ENCODE data around the gene SOWAHD. TPM values are rescaled to one million over a fixed set of nuclear protein-coding genes. Genes with fewer than 3 reads are reported as not detected.

SOWAHD gene
- 1 to 10 TPM in 3 of 8 experiments, under 1 TPM in 4, not detected in 1; 0.18 to 4.0 (median 0.87) TPM for total RNA-seq

DNA sequence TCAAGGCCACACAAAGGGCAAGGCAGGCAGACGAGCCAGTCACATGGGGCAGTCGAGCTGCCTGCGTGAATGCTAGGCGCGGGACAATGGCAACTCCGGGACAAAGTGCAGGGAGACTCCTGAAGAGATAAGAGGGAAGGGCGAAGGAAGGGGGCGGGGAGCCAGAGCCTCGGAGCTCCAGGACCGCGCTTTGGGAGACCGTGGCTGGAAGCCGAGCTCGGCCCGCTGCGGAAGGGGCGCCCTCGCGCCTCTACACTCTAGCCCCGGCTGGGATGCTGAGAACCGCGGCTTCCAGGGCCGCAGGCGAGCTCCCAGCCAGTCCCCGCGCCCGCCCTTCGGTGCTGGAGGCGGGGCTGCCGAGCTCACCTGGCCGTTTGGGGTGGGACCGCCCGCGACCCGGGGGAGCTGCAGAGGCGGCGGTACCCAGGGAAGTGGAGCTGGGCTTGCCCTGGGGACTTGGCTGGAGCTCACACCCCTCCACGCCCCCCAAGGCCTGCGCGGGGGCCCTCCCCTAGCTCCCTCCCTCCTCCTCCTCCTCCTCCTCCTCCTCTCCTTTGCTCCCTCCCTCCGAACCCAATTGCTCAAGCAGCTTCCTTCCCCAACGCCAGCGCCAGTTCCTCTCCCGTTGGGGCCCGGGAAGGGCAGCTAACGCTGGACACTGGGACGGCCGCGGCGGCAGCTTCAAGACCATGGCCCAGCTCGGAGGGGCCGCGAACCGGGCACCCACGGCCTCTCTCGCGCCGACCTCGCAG is at the start of gene SOWAHD:
TSS of gene SOWAHD (plus strand) at position 610 of the 752 bp plus-strand sequence. CDS start at position 690, 80 bp downstream.
- peak; percentile 22 to 71 (median 64) for ATAC-seq (replicated peaks in 6 of 8)
- H3K27ac ChIP-seq = no peak within 1 kb of the TSS

GRCh38 chrX:119708936-119709335 is 49.5 kb upstream of the SOWAHD start:
- H3K27ac ChIP-seq = no peak overlapping the region
- peak in 1 of 8 experiments; percentile 46 for ATAC-seq (replicated peaks in 6 of 8)
- no peak overlapping the region for H3K4me3 ChIP-seq
- in situ Hi-C loops (cut with MboI; ENCODE audit: low pct_unique_long_range_greater_than_20kb in 2 of 9, low sequenced_read_pairs in 9 of 9, unreplicated experiment in 9 of 9) = no loop called here
- H3K4me1 ChIP-seq (replicated peaks in 1 of 2) = no peaks in the 10 kb centered on the region
- 57 to 100% (median 76%) methylated on average over 1 to 2 of the region's 2 CpGs; no CpG with 5 or more reads in 5 of the 10 experiments for WGBS, 10 experiments

More for the DNA sequence above, at the start of gene SOWAHD:
- H3K4me3 ChIP-seq = peak within 1 kb of the TSS; percentile 24 to 34 (median 32)
- H3K4me1 ChIP-seq (replicated peaks in 1 of 2) = peaks cover 6 to 16% of the 10 kb centered on the region in 2 donors
- WGBS, 10 experiments = 17 to 20% methylated on average over 1 to 3 of the region's 59 CpGs; no CpG with 5 or more reads in 8 of the 10 experiments
- in situ Hi-C loops (cut with MboI; ENCODE audit: low pct_unique_long_range_greater_than_20kb in 2 of 9, low sequenced_read_pairs in 9 of 9, unreplicated experiment in 9 of 9) = no loop called here

DNA sequence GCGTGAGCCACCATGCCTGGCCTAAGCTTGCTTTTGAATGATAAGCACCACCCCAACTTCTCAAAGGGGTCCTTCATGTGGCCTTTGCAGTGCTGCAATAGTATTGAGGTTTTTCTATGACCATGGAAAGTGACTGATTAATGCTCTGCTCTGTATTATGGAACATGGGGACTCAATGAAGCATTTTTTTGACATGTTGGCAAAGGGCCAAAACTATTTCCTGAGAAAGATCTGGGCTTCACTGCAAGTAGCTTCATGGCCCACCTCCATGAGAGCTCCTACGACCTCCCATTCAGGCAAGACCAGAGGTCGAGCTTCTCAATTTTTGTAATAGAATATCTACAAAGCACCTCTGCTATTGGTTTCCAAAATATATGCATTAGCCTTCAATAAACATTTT is 48.8 kb upstream of the SOWAHD start:
- WGBS, 10 experiments = 56 to 100% (median 67%) methylated on average over 1 to 3 of the region's 3 CpGs; no CpG with 5 or more reads in 7 of the 10 experiments
- H3K27ac ChIP-seq = no peak overlapping the region
- no peaks in the 10 kb centered on the region for H3K4me1 ChIP-seq (replicated peaks in 1 of 2)
- H3K4me3 ChIP-seq = no peak overlapping the region
- in situ Hi-C loops (cut with MboI; ENCODE audit: low pct_unique_long_range_greater_than_20kb in 2 of 9, low sequenced_read_pairs in 9 of 9, unreplicated experiment in 9 of 9) = no loop called here
- no peak for ATAC-seq (replicated peaks in 6 of 8)

DNA sequence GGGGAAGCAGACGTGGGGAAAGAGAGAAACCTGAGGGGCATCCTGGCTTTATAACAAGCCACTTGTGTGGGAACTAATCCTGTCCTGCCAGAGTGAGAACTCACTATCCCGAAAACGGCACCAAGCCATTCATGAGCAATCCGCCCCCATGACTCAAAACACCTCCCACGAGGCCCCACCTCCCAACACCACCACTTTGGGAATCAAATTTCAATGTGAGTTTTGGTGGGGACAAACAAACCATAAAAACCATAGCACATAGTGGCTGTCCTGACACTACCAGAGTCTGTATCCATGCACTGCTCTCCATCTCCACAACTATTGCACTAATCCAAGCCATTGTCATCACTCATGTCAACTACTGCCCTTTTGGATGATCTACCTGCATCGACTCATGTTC is 36.9 kb upstream of the SOWAHD start:
- no peaks in the 10 kb centered on the region for H3K4me1 ChIP-seq (replicated peaks in 1 of 2)
- no peak overlapping the region for H3K4me3 ChIP-seq
- WGBS, 10 experiments = 43% methylated on average over 1 of the region's 6 CpGs; no CpG with 5 or more reads in 9 of the 10 experiments
- H3K27ac ChIP-seq = no peak overlapping the region
- no peak for ATAC-seq (replicated peaks in 6 of 8)
- in situ Hi-C loops (cut with MboI; ENCODE audit: low pct_unique_long_range_greater_than_20kb in 2 of 9, low sequenced_read_pairs in 9 of 9, unreplicated experiment in 9 of 9) = no loop called here

DNA sequence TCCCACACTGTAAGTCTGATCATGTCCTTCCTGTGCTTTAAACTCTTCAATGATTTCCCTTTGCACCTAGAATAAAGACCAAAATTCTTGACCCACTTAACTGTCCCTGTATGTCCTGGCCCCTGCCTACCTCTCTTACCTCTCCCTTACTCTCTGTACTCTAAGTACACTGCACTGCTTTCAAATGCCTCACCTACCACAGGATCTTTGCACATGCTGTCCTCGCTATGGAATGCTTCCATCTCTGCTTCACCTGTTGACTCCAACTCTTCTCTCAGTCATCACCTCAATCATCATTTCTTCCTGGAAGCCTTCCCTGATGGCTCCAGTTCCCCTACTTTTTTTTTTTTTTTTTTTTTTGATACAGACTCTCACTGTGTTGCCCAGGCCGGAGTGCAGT is 36.5 kb upstream of the SOWAHD start:
- ATAC-seq (replicated peaks in 6 of 8) = no peak
- H3K4me3 ChIP-seq = no peak overlapping the region
- no peak overlapping the region for H3K27ac ChIP-seq
- in situ Hi-C loops (cut with MboI; ENCODE audit: low pct_unique_long_range_greater_than_20kb in 2 of 9, low sequenced_read_pairs in 9 of 9, unreplicated experiment in 9 of 9) = no loop called here
- WGBS, 10 experiments = 49 to 100% (median 100%) methylated on average over 1 to 2 of the region's 2 CpGs; no CpG with 5 or more reads in 5 of the 10 experiments
- H3K4me1 ChIP-seq (replicated peaks in 1 of 2) = no peaks in the 10 kb centered on the region

DNA sequence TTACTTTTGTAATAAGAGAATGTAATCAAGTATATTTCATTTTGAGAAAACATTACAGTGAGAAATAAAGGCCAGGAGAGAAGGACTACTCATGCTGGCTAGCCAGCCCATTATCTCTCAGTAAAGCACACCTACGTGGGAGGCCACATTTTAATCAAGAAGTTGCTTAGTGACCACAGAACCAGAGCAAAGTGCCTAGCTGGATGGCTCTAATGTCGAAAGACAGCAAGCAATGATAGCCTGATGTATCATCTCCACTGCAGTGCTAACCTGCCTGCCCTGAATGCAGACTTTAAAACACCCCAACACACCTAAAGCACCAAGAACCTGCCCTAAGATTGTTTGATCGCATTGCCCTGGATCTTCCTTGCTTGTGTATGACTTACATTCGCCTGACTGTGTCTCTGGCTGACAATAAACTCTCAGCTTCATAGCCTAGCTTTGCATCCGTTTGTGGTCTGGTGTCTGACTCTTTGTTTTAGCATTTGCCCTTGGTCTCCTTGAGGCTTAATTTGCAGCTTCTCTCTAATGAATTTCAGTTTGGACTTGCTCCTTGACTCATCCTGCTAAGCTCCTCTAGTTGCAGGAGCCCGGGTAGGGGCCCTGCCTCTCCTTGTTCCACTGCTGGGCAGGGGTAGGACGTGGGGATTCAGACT is 31.4 kb upstream of the SOWAHD start:
- WGBS, 10 experiments = 0 to 36% (median 13%) methylated on average over 1 to 6 of the region's 7 CpGs; no CpG with 5 or more reads in 6 of the 10 experiments
- ATAC-seq (replicated peaks in 6 of 8) = peak in 1 of 8 experiments; percentile 54
- no peaks in the 10 kb centered on the region for H3K4me1 ChIP-seq (replicated peaks in 1 of 2)
- H3K27ac ChIP-seq = no peak overlapping the region
- no peak overlapping the region for H3K4me3 ChIP-seq
- in situ Hi-C loops (cut with MboI; ENCODE audit: low pct_unique_long_range_greater_than_20kb in 2 of 9, low sequenced_read_pairs in 9 of 9, unreplicated experiment in 9 of 9) = loop anchor here in 1 of 9 experiments (25.0 kb wide), 1 partner anchor 215 kb away; no protein-coding TSS in a partner anchor

DNA sequence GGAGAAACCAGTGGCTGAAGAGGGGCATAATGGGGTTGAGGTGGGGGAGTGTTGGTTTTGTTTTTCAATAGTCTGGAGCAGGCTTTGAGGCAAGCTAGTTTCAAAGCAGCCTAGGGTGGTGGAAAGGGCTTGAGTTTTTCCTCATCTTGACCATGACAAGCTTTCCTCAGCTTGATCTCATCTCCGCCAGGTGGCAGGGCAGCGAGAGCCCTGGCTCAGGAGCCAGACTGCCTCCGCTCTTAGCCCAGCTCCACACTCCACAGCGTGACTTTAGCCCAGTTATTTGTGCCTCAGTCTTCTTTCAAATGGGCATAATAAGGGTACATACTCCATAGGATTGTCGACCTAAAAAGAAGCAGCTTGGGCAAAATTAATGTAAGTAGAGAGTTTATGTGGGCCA is 29.9 kb upstream of the SOWAHD start:
- Histone ChIP-seq H3K27ac (no peak overlapping the region), H3K4me3 (no peak overlapping the region), H3K4me1 (replicated peaks in 1 of 2) (no peaks in the 10 kb centered on the region)
- in situ Hi-C loops (cut with MboI; ENCODE audit: low pct_unique_long_range_greater_than_20kb in 2 of 9, low sequenced_read_pairs in 9 of 9, unreplicated experiment in 9 of 9) = loop anchor here in 1 of 9 experiments (25.0 kb wide), 1 partner anchor 216 kb away; no protein-coding TSS in a partner anchor
- ATAC-seq (replicated peaks in 6 of 8) = peak in 1 of 8 experiments; percentile 49
- WGBS, 10 experiments = 27 to 52% (median 44%) methylated on average over 2 to 4 of the region's 5 CpGs; no CpG with 5 or more reads in 7 of the 10 experiments

DNA sequence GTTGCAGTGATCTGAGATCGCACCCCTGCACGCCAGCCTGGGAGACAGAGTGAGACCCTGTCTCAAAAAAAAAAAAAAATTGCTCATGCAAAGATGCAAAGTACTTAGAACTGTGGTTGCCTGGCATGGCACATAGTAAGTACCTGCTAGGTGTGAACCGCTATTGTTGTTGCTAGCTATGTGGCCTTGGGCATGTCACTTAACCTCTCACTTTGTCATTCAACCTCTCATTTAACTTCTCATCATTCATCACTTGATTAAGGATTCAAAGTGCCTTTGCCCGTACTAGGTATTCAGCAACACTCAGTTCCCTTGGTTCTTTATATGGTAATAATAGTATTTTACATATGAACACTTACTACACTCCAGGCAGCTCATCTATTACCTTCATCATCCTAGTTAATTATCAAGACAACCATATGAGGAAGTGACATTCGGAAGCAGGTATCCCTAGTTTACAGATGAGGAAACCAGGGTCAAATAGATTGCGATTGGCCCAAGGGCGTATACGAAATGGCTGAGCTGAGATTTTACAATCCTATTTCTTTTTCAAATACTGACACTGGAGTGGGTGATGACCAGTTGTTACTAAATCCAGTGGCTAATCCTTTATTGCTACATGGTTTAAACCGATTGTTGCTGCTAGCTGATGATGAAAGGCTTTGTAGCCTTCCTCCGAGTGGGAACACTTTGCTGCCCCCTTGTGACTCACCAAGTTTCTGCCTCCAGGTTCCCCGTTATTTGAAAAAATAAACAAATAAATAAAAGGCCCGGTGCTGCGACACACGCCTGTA is 28.8 kb upstream of the SOWAHD start:
- H3K4me3 ChIP-seq = no peak overlapping the region
- in situ Hi-C loops (cut with MboI; ENCODE audit: low pct_unique_long_range_greater_than_20kb in 2 of 9, low sequenced_read_pairs in 9 of 9, unreplicated experiment in 9 of 9) = loop anchor here in 1 of 9 experiments (25.0 kb wide), 1 partner anchor 217 kb away; no protein-coding TSS in a partner anchor
- no peak overlapping the region for H3K27ac ChIP-seq
- 28 to 83% (median 35%) methylated on average over 2 to 9 of the region's 14 CpGs; no CpG with 5 or more reads in 7 of the 10 experiments for WGBS, 10 experiments
- peak in 3 of 8 experiments; percentile 54 to 70 (median 55) for ATAC-seq (replicated peaks in 6 of 8)
- H3K4me1 ChIP-seq (replicated peaks in 1 of 2) = no peaks in the 10 kb centered on the region

DNA sequence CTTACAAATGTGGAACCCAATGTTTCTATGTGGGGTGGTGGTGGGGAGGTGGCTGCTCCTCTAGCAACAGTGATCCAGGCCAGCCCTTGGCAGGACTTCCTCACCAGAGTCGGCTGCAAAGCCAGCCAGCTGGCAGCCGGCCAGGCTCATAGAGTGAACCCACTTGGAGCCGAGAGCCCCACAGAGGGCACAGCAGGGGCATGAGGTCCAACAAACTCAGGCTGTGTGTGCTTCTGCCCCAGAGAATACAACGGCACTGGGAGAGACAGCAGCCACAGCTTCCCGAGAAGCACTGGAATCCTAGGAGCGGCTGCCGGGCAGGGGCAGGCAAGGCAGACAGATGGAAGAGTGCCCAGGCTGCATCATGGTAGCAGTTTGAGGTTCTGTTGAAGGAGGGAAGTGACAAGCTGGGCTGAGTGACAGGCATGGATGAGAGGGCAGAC is 23.5 kb upstream of the SOWAHD start:
- H3K4me3 ChIP-seq = no peak overlapping the region
- WGBS, 10 experiments = 66% methylated on average over 4 of the region's 7 CpGs; no CpG with 5 or more reads in 9 of the 10 experiments
- no peak overlapping the region for H3K27ac ChIP-seq
- in situ Hi-C loops (cut with MboI; ENCODE audit: low pct_unique_long_range_greater_than_20kb in 2 of 9, low sequenced_read_pairs in 9 of 9, unreplicated experiment in 9 of 9) = loop anchor here in 1 of 9 experiments (25.0 kb wide), 1 partner anchor 223 kb away; no protein-coding TSS in a partner anchor
- no peaks in the 10 kb centered on the region for H3K4me1 ChIP-seq (replicated peaks in 1 of 2)
- peak in 1 of 8 experiments; percentile 16 for ATAC-seq (replicated peaks in 6 of 8)

DNA sequence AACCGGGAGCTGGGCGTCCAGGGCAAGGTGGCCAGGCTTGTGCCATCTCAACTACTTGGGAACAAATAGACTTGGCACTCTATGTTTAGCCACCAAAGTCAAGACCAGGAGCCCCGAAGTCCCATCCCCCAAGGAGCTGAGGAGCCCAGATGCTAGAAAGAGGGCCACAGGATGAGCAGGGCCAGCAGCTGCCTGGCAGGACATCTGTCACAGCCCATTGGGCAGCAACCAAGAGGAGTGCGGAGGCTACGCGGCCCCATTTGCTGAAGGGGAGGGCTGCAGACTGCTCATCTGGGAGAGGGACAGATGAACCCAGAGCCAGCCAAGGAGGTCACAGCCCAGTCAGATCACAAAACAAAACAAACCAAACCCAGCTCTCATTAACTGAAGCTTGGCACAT is 22.9 kb upstream of the SOWAHD start:
- in situ Hi-C loops (cut with MboI; ENCODE audit: low pct_unique_long_range_greater_than_20kb in 2 of 9, low sequenced_read_pairs in 9 of 9, unreplicated experiment in 9 of 9) = loop anchor here in 1 of 9 experiments (25.0 kb wide), 1 partner anchor 223 kb away; no protein-coding TSS in a partner anchor
- Histone ChIP-seq H3K27ac (no peak overlapping the region), H3K4me3 (no peak overlapping the region), H3K4me1 (replicated peaks in 1 of 2) (no peaks in the 10 kb centered on the region)
- peak in 1 of 8 experiments; percentile 21 for ATAC-seq (replicated peaks in 6 of 8)
- no CpG with 5 or more reads among the region's 6 CpGs for whole genome bisulfite sequencing, 10 experiments

GRCh38 chrX:119736206-119736764 is 22.1 kb upstream of the SOWAHD start:
- no peaks in the 10 kb centered on the region for H3K4me1 ChIP-seq (replicated peaks in 1 of 2)
- in situ Hi-C loops (cut with MboI; ENCODE audit: low pct_unique_long_range_greater_than_20kb in 2 of 9, low sequenced_read_pairs in 9 of 9, unreplicated experiment in 9 of 9) = loop anchor here in 1 of 9 experiments (25.0 kb wide), 1 partner anchor 224 kb away; no protein-coding TSS in a partner anchor
- H3K4me3 ChIP-seq = no peak overlapping the region
- no peak for ATAC-seq (replicated peaks in 6 of 8)
- no peak overlapping the region for H3K27ac ChIP-seq
- 33 to 80% (median 57%) methylated on average over 1 to 7 of the region's 12 CpGs; no CpG with 5 or more reads in 7 of the 10 experiments for WGBS, 10 experiments

- ATAC-seq (replicated peaks in 6 of 8) = peak in 4 of 8 experiments; percentile 27 to 57 (median 46)
- WGBS, 10 experiments = 40% methylated on average over 1 of the region's 5 CpGs; no CpG with 5 or more reads in 9 of the 10 experiments
- no peaks in the 10 kb centered on the region for H3K4me1 ChIP-seq (replicated peaks in 1 of 2)
- in situ Hi-C loops (cut with MboI; ENCODE audit: low pct_unique_long_range_greater_than_20kb in 2 of 9, low sequenced_read_pairs in 9 of 9, unreplicated experiment in 9 of 9) = loop anchor here in 1 of 9 experiments (25.0 kb wide), 1 partner anchor 226 kb away; no protein-coding TSS in a partner anchor
- H3K27ac ChIP-seq = no peak overlapping the region
- no peak overlapping the region for H3K4me3 ChIP-seq
Observed at GRCh38 chrX:119738742-119739141, 19.6 kb upstream of the SOWAHD start.
